ENCODE data around the gene HOXB9. TPM values are rescaled to one million over a fixed set of nuclear protein-coding genes. Genes with fewer than 3 reads are reported as not detected.

HOXB9 gene
- total and polyA plus RNA-seq, 2 of the 13 experiments (the other 11 are each of a cell fraction or from before 2014, with no cell fraction given): not detected

- no peak for TF ChIP-seq ZNF136 (CRISPR knock-in tag; IDR thresholded peaks at IDR 0.05; ENCODE audit: low read depth)
- TF ChIP-seq ZNF546 (CRISPR knock-in tag; conservative IDR thresholded peaks at IDR 0.05): no peak
- no peak for TF ChIP-seq ATF6 (CRISPR knock-in tag; conservative IDR thresholded peaks at IDR 0.05)
- TF ChIP-seq SOX13 (IDR thresholded peaks at IDR 0.05): no peak
- TF ChIP-seq SOX13 (CRISPR knock-in tag; conservative IDR thresholded peaks at IDR 0.05 in 1 of 2, IDR thresholded peaks at IDR 0.05 in 1 of 2): no peak
- TF ChIP-seq SP1 (IDR thresholded peaks at IDR 0.05): no peak
- no peak for TF ChIP-seq SP1 (CRISPR knock-in tag; IDR thresholded peaks at IDR 0.05)
- TF ChIP-seq ELF1 (CRISPR knock-in tag; IDR thresholded peaks at IDR 0.05): 0 out of 2 replicates have a peak, but pooled peaks have one; percentile 45
- TF ChIP-seq ZSCAN21 (CRISPR knock-in tag; IDR thresholded peaks at IDR 0.05; ENCODE audit: borderline replicate concordance): no peak
- TF ChIP-seq LRRFIP1 (CRISPR knock-in tag; conservative IDR thresholded peaks at IDR 0.05): no peak
- TF ChIP-seq ZFX (CRISPR knock-in tag; IDR thresholded peaks at IDR 0.05; ENCODE audit: low read depth): no peak
- TF ChIP-seq GTF2F1 (IDR thresholded peaks at IDR 0.05; ENCODE audit: low read length): peak; percentile 34; the same call in 1 of the 2 replicates
- TF ChIP-seq BHLHE40 (IDR thresholded peaks at IDR 0.05; ENCODE audit: low read length): no peak
- TF ChIP-seq NR2F1 (CRISPR knock-in tag; IDR thresholded peaks at IDR 0.05): no peak
- TF ChIP-seq ZNF564 (CRISPR knock-in tag; IDR thresholded peaks at IDR 0.05): no peak
These were observed 7.8 kb downstream of the HOXB9 start (continued) for GRCh38 chr17:48618256-48618896.

All from HepG2 (cell line).